Spleen (tissue), 11 donors: ENCODE data around the gene UTS2R. TPM values are rescaled to one million over a fixed set of nuclear protein-coding genes. Genes with fewer than 3 reads are reported as not detected.

Experiments used
- DNase-seq: peaks from one replicate; pipeline ENCODE4 v3.0.0-alpha.2; 2020
- H3K27ac ChIP-seq, 8 donors: fragments of 200-600 bp; sonication (generic) in 7 of 8; 1 replicate in 4 of 8; 2 replicates in 4 of 8; pipeline versions ENCODE4 v1.5.0 to v1.8.0; 2016 to 2021; ENCODE audit warnings: inconsistent platforms in 4 of 8, mild to moderate bottlenecking in 4 of 8, moderate library complexity in 1 of 8
- H3K27me3 ChIP-seq, 7 donors: fragments of 200-600 bp; sonication (generic) in 6 of 7; replicated peaks in 1 of 7; 1 replicate in 4 of 7; 2 replicates in 3 of 7; pipeline versions ENCODE4 v1.5.0 to v1.8.0; 2016 to 2021; ENCODE audit warnings: inconsistent platforms in 3 of 7, mild to moderate bottlenecking in 1 of 7
- H3K36me3 ChIP-seq, 6 donors: fragments of 200-600 bp; sonication (generic) in 5 of 6; 1 replicate in 4 of 6; 2 replicates in 2 of 6; pipeline versions ENCODE4 v1.5.0 to v1.8.0; 2016 to 2021; ENCODE audit warnings: inconsistent platforms in 2 of 6
- H3K4me1 ChIP-seq, 6 donors: fragments of 200-600 bp; sonication (generic) in 5 of 6; 1 replicate in 3 of 6; 2 replicates in 3 of 6; pipeline versions ENCODE4 v1.5.0 to v1.8.0; 2016 to 2021; ENCODE audit warnings: inconsistent platforms in 3 of 6
- H3K4me3 ChIP-seq, 8 donors: fragments of 200-600 bp; sonication (generic) in 7 of 8; 1 replicate in 4 of 8; 2 replicates in 4 of 8; pipeline versions ENCODE4 v1.5.0 to v1.8.0; 2016 to 2021; ENCODE audit warnings: inconsistent platforms in 4 of 8, mild to moderate bottlenecking in 4 of 8, moderate library complexity in 2 of 8
- H3K9me3 ChIP-seq, 8 donors: fragments of 200-600 bp; sonication (generic) in 7 of 8; 1 replicate in 4 of 8; 2 replicates in 4 of 8; pipeline versions ENCODE4 v1.5.0 to v1.8.0; 2016 to 2021; ENCODE audit warnings: inconsistent platforms in 4 of 8
- CTCF ChIP-seq, 11 experiments: fragments of 200-600 bp in 7 of 11; fragments of 450-650 bp in 4 of 11; sonication (generic) in 4 of 11; IDR thresholded peaks in 8 of 11; conservative IDR thresholded peaks in 3 of 11; 1 replicate in 7 of 11; 2 replicates in 4 of 11; pipeline versions ENCODE4 v1.4.0 to v1.8.0; 2016 to 2021; ENCODE audit warnings: antibody characterized with exemption in 11 of 11, inconsistent platforms in 4 of 11, mild to moderate bottlenecking in 1 of 11
- POLR2A ChIP-seq, 3 donors: fragments of 450-650 bp; IDR thresholded peaks; one replicate each; pipeline ENCODE4 v1.5.1; 2017; ENCODE audit warnings: antibody characterized with exemption in 3 of 3, mild to moderate bottlenecking in 1 of 3
- POLR2AphosphoS5 ChIP-seq, 3 donors: sonication (generic); formaldehyde crosslinking; IDR thresholded peaks; one replicate each; pipeline ENCODE4 v1.5.1; 2017; ENCODE audit warnings: antibody characterized with exemption in 3 of 3
- WGBS, 5 donors: extraction: QIAGEN DNeasy Blood & Tissue Kit in 3 of 5; methylation state at CpG; one replicate each; pipeline versions ENCODE4 v1.1.5 to v1.1.7; 2013 to 2018; 5-methylcytosine and 5-hydroxymethylcytosine counted together
- intact Hi-C: fragments of 100-400 bp; cut with DNase I; formaldehyde crosslinking; loops from one replicate; pipeline ENCODE4 v1.15.0; 2023; ENCODE audit warnings: low total_unique reads
- polyA plus RNA-seq, 3 donors: library from polyadenylated mRNA; stranded (reverse); fragments of 200-250 nt; gene quantifications; one replicate each; pipeline ENCODE4 v1.2.1, GENCODE V29; 2013
- total RNA-seq, 7 donors: library from RNA; depleted of rRNA in 3 of 7; stranded (reverse); fragments of >200 nt in 3 of 7; fragmentation: NEBNext Ultra II Directional in 4 of 7; extraction: Animal tissue kit (Norgen Biotek cat#: 25700) in 4 of 7; gene quantifications; one replicate each; pipeline versions ENCODE4 v1.1.0 to v1.2.1, GENCODE V29; 2016 to 2021
- donor health status: healthy with polysubstance abuse.
- donor health status: DM: no; HTN: no; CAD: no; lungs with moderate emphysema.
- donor health status: DM: no; HTN: no; CAD: no.
- donor health status: Bipolar disorder and iron deficiency.
- donor health status: healthy.
- donor health status: DM: no; HTN: no; CAD: no.
- donor health status: DM: yes; HTN: yes; CAD: no.

The UTS2R gene
- total and polyA plus RNA-seq, 10 donors, result 0.26 to 3.1 (median 0.60) TPM; not detected in 5

GRCh38 chr17:82406131-82406671 is 34.6 kb downstream of the UTS2R start:
- WGBS, 5 donors, result 94 to 98% (median 96%) methylated on average over 14 of the region's 14 CpGs
- intact Hi-C loops, result no loop called here
- Histone ChIP-seq H3K4me1 (peaks cover 2 to 31% (median 11%) of the 10 kb centered on the region in 6 donors), H3K9me3 (no peaks in the 10 kb centered on the region), H3K27me3 (no peaks in the 10 kb centered on the region), H3K27ac (no peak overlapping the region), H3K36me3 (peaks cover 0 to 81% (median 29%) of the 10 kb centered on the region in 6 donors), H3K4me3 (no peak overlapping the region)
- DNase-seq, result no peak
- TF ChIP-seq POLR2A (IDR thresholded peaks at IDR 0.05), result no peak
- TF ChIP-seq CTCF (IDR thresholded peaks at IDR 0.05 in 8 of 11, conservative IDR thresholded peaks at IDR 0.05 in 3 of 11), result no peak
- TF ChIP-seq POLR2AphosphoS5 (IDR thresholded peaks at IDR 0.05), result no peak

GRCh38 chr17:82407255-82407654 is 35.7 kb downstream of the UTS2R start:
- 43 to 56% (median 46%) methylated on average over 13 of the region's 13 CpGs for WGBS, 5 donors
- Histone ChIP-seq H3K4me3 (no peak overlapping the region), H3K9me3 (no peaks in the 10 kb centered on the region), H3K27ac (no peak overlapping the region), H3K27me3 (no peaks in the 10 kb centered on the region), H3K4me1 (peaks cover 0 to 23% (median 7%) of the 10 kb centered on the region in 6 donors), H3K36me3 (peaks cover 0 to 76% (median 33%) of the 10 kb centered on the region in 6 donors)
- no peak for TF ChIP-seq POLR2AphosphoS5 (IDR thresholded peaks at IDR 0.05)
- no peak for TF ChIP-seq POLR2A (IDR thresholded peaks at IDR 0.05)
- no peak for TF ChIP-seq CTCF (IDR thresholded peaks at IDR 0.05 in 8 of 11, conservative IDR thresholded peaks at IDR 0.05 in 3 of 11)
- intact Hi-C loops, result no loop called here
- DNase-seq, result no peak

- H3K4me1 ChIP-seq, result peaks cover 0 to 23% (median 7%) of the 10 kb centered on the region in 6 donors
- WGBS, 5 donors, result 91 to 94% (median 94%) methylated on average over 15 of the region's 15 CpGs
- no peaks in the 10 kb centered on the region for H3K27me3 ChIP-seq
- no peak overlapping the region for H3K4me3 ChIP-seq
- DNase-seq, result no peak
- peaks cover 0 to 74% (median 25%) of the 10 kb centered on the region in 6 donors for H3K36me3 ChIP-seq
- H3K9me3 ChIP-seq, result no peaks in the 10 kb centered on the region
- intact Hi-C loops, result no loop called here
- no peak overlapping the region for H3K27ac ChIP-seq
- TF ChIP-seq CTCF (IDR thresholded peaks at IDR 0.05 in 8 of 11, conservative IDR thresholded peaks at IDR 0.05 in 3 of 11) (no peak), POLR2A (IDR thresholded peaks at IDR 0.05) (no peak), POLR2AphosphoS5 (IDR thresholded peaks at IDR 0.05) (no peak)
Measured at GRCh38 chr17:82408288-82408937, 36.8 kb downstream of the UTS2R start.

- Histone ChIP-seq H3K27me3 (no peaks in the 10 kb centered on the region), H3K4me3 (no peak overlapping the region), H3K27ac (no peak overlapping the region), H3K9me3 (no peaks in the 10 kb centered on the region), H3K36me3 (peaks cover 0 to 71% (median 21%) of the 10 kb centered on the region in 6 donors), H3K4me1 (peaks cover 0 to 22% (median 7%) of the 10 kb centered on the region in 6 donors)
- DNase-seq, result no peak
- 92 to 96% (median 95%) methylated on average over 20 to 21 of the region's 21 CpGs for WGBS, 5 donors
- intact Hi-C loops, result no loop called here
- TF ChIP-seq POLR2A (IDR thresholded peaks at IDR 0.05) (no peak), POLR2AphosphoS5 (IDR thresholded peaks at IDR 0.05) (no peak), CTCF (IDR thresholded peaks at IDR 0.05 in 8 of 11, conservative IDR thresholded peaks at IDR 0.05 in 3 of 11) (no peak)
Measured at GRCh38 chr17:82408938-82409318, 37.4 kb downstream of the UTS2R start.
